Smooth muscle cell (in vitro differentiated cells): ENCODE results near the gene ETFB. TPM values are rescaled to one million over a fixed set of nuclear protein-coding genes. Genes with fewer than 3 reads are reported as not detected.

ENCODE experiments used
- DNase-seq: peaks from one replicate; lab custom pipeline; 2025; ENCODE audit not compliant: unreplicated experiment; lab: John Stamatoyannopoulos, UW
- H2AFZ ChIP-seq: fragments of 200-600 bp; sonication (generic); 2 replicates; pipeline ENCODE4 v1.6.0; 2016; ENCODE audit warnings: antibody characterized with exemption, low read depth, mild to moderate bottlenecking
- H3F3A ChIP-seq: fragments of 200-600 bp; sonication (generic); 2 replicates; pipeline ENCODE4 v1.6.0; 2017; ENCODE audit warnings: antibody characterized with exemption, low read depth
- H3K27ac ChIP-seq: fragments of 200-600 bp; sonication (generic); 2 replicates; pipeline ENCODE4 v1.5.1; 2016; ENCODE audit warnings: low read depth, mild to moderate bottlenecking
- H3K27me3 ChIP-seq: fragments of 200-600 bp; sonication (generic); 2 replicates; pipeline ENCODE4 v1.6.1; 2016; ENCODE audit warnings: low read depth, mild to moderate bottlenecking
- H3K36me3 ChIP-seq: fragments of 200-600 bp; sonication (generic); 2 replicates; pipeline ENCODE4 v1.5.1; 2016; ENCODE audit warnings: low read depth
- H3K4me1 ChIP-seq: fragments of 200-600 bp; sonication (generic); 2 replicates; pipeline ENCODE4 v1.5.1; 2016; ENCODE audit warnings: low read depth
- H3K4me2 ChIP-seq: fragments of 200-600 bp; sonication (generic); 2 replicates; pipeline ENCODE4 v1.6.0; 2016; ENCODE audit warnings: mild to moderate bottlenecking
- H3K4me3 ChIP-seq: fragments of 200-600 bp; sonication (generic); 2 replicates; pipeline ENCODE4 v1.5.1; 2016; ENCODE audit warnings: mild to moderate bottlenecking
- H3K79me2 ChIP-seq: fragments of 200-600 bp; sonication (generic); 2 replicates; pipeline ENCODE4 v1.6.0; 2016; ENCODE audit warnings: low read depth, mild to moderate bottlenecking
- H3K9ac ChIP-seq: fragments of 200-600 bp; sonication (generic); 2 replicates; pipeline ENCODE4 v1.6.0; 2016; ENCODE audit warnings: low read depth
- H3K9me3 ChIP-seq: fragments of 200-600 bp; sonication (generic); replicated peaks from 2 replicates; pipeline ENCODE4 v1.5.1; 2016; ENCODE audit warnings: low read depth
- H4K20me1 ChIP-seq: fragments of 200-600 bp; sonication (generic); 2 replicates; pipeline ENCODE4 v1.6.0; 2016; ENCODE audit warnings: low read depth
- WGBS: methylation state at CpG from one replicate; pipeline ENCODE4 v1.1.7; 2016; ENCODE audit warnings: low lambda C conversion rate; 5-methylcytosine and 5-hydroxymethylcytosine counted together
- polyA plus RNA-seq: library from polyadenylated mRNA; unstranded; fragments of >200 nt; fragmentation: Nextera tagmentation; extraction: Ambion mirVana; gene quantifications from 2 replicates; pipeline ENCODE4 v1.2.1, GENCODE V29; 2016
- total RNA-seq: library from RNA; depleted of rRNA; stranded (reverse); fragments of >200 nt; gene quantifications from 2 replicates; pipeline ENCODE4 v1.2.3, GENCODE V29; 2014
- TF ChIP-seq, protein P1 (sequence below): fragments of 200-600 bp; sonication (generic); IDR thresholded peaks from 2 replicates; pipeline ENCODE4 v1.5.1; 2017; ENCODE audit warnings: borderline replicate concordance, mild to moderate bottlenecking, antibody characterized with exemption; ENCODE audit not compliant: insufficient read depth, poor library complexity, severe bottlenecking

Gene ETFB
- total and polyA plus RNA-seq, 2 experiments from 2014 or later: 51.1 to 94.5 TPM

DNA sequence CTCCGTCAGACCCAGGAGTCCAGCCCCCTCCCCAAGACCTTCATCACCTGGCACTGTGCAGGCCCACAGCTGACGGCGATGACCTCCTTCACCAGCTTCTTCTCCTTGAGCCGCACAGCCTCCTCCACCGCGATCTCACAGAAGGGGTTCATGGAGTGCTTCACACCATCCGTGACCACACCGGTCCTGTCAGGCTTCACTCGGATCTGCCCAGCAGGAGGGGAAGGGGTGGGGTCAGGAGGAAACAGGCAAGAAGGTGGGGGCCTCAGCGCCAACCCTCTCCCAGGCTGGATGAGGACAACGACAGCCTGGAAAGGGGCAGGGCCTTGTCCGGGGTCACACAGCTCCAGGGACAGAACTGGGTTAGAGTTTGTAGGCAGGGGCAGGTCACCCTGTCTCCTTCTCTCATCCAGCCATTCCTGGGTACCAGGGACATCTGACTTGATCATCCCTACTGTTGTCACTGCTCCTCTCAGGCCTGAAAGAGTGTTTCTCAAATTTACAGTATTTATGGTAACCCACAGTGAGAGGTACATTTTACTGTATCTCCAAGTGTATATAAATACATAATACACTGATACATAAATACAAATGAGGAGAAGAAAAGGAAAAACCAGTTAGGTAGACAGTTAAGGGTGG, 12.0 kb downstream of the ETFB start:
- 70% methylated on average over 12 of the region's 12 CpGs for WGBS
- no peak overlapping the region for H3K4me3 ChIP-seq
- no peak overlapping the region for H2AFZ ChIP-seq
- H3K79me2 ChIP-seq: no peaks in the 10 kb centered on the region
- no peak for DNase-seq
- H3K36me3 ChIP-seq: no peaks in the 10 kb centered on the region
- peaks cover 13% of the 10 kb centered on the region for H3K4me1 ChIP-seq
- no peaks in the 10 kb centered on the region for H3K27me3 ChIP-seq
- TF ChIP-seq, protein P1, sequence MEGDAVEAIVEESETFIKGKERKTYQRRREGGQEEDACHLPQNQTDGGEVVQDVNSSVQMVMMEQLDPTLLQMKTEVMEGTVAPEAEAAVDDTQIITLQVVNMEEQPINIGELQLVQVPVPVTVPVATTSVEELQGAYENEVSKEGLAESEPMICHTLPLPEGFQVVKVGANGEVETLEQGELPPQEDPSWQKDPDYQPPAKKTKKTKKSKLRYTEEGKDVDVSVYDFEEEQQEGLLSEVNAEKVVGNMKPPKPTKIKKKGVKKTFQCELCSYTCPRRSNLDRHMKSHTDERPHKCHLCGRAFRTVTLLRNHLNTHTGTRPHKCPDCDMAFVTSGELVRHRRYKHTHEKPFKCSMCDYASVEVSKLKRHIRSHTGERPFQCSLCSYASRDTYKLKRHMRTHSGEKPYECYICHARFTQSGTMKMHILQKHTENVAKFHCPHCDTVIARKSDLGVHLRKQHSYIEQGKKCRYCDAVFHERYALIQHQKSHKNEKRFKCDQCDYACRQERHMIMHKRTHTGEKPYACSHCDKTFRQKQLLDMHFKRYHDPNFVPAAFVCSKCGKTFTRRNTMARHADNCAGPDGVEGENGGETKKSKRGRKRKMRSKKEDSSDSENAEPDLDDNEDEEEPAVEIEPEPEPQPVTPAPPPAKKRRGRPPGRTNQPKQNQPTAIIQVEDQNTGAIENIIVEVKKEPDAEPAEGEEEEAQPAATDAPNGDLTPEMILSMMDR: no peak
- no peaks in the 10 kb centered on the region for H3K9me3 ChIP-seq
- peaks cover 6% of the 10 kb centered on the region for H3F3A ChIP-seq
- no peak overlapping the region for H3K9ac ChIP-seq
- peak overlapping the region; percentile 1 for H3K27ac ChIP-seq
- H3K4me2 ChIP-seq: no peak overlapping the region
- H4K20me1 ChIP-seq: peaks cover 2% of the 10 kb centered on the region

- H3K9me3 ChIP-seq: no peaks in the 10 kb centered on the region
- no peak overlapping the region for H3K4me2 ChIP-seq
- H3K4me1 ChIP-seq: peaks cover 13% of the 10 kb centered on the region
- no peak for DNase-seq
- peaks cover 6% of the 10 kb centered on the region for H3F3A ChIP-seq
- H3K36me3 ChIP-seq: no peaks in the 10 kb centered on the region
- H3K79me2 ChIP-seq: no peaks in the 10 kb centered on the region
- H3K27me3 ChIP-seq: no peaks in the 10 kb centered on the region
- no peak overlapping the region for H2AFZ ChIP-seq
- no peak overlapping the region for H3K9ac ChIP-seq
- no peak overlapping the region for H3K4me3 ChIP-seq
- H3K27ac ChIP-seq: no peak overlapping the region
- H4K20me1 ChIP-seq: no peaks in the 10 kb centered on the region
- TF ChIP-seq, protein P1: no peak
- WGBS: 94% methylated on average over 16 of the region's 16 CpGs
These were observed 13.3 kb downstream of the ETFB start for GRCh38 chr19:51352783-51353360.

DNA sequence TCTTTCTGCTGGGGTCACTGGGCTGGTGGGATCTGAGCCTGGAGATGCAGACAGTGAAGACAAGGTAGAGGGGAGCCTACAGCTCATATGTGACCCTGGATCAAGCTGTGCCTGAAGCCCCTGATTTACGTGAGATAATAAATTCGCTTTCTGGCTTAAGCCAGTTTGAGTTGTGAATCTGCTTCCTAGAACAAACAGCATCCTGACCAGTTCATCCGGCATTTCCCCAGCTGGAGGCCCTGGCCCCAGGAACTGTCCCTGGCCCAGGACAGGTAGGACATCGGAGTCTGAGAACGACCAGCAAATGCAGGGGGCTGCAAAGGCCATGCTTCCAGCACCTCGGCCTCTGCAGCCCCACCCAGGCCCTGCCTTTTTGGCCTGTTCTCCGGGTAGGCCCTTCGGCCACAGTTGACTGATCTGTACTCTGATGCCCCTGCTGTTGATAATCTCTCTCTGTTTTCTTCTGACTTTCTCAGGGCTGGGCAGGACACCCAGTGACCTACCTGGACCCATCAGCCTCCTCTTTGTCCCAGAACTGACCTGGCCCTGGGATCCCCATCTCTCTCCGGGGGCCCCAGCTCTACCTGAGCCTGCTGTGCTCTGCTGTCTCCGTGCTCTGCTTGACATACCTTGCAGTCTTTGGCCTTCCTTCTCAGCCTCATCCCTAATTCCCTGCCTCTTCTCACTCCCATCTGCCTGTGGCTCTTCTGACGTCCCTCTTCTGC, 14.8 kb downstream of the ETFB start:
- Histone ChIP-seq H3K9me3 (no peaks in the 10 kb centered on the region), H3K27ac (peak overlapping the region; percentile 37), H2AFZ (no peak overlapping the region), H3F3A (peaks cover 6% of the 10 kb centered on the region), H3K4me3 (no peak overlapping the region), H3K4me2 (no peak overlapping the region), H3K4me1 (peaks cover 13% of the 10 kb centered on the region), H4K20me1 (no peaks in the 10 kb centered on the region), H3K36me3 (no peaks in the 10 kb centered on the region), H3K27me3 (no peaks in the 10 kb centered on the region), H3K9ac (no peak overlapping the region), H3K79me2 (no peaks in the 10 kb centered on the region)
- TF ChIP-seq, protein P1: no peak
- 96% methylated on average over 11 of the region's 11 CpGs for WGBS
- no peak for DNase-seq
